AG04449 (cell line): ENCODE data around the gene NIT1.
A peak's percentile ranks its signal among the peaks of the same experiment; 100 is the strongest.

Experiments used
- CTCF ChIA-PET: fragments of 350-600 bp; formaldehyde crosslinking; extraction: SDS; loops from one replicate; lab custom pipeline; 2021; ENCODE audit warnings: antibody characterized with exemption; lab: Yijun Ruan, JAX
- POLR2A ChIA-PET: fragments of 400-600, 350-600 bp; formaldehyde crosslinking; extraction: SDS; loops from one replicate; lab custom pipeline; 2020; ENCODE audit warnings: antibody characterized with exemption, inconsistent platforms; lab: Yijun Ruan, JAX
- DNase-seq: peaks from one replicate; pipeline ENCODE4 v3.0.0-alpha.2; 2010; ENCODE audit warnings: low read depth, low spot score
- H3K4me3 ChIP-seq: 2 replicates; pipeline ENCODE4 v1.5.1; 2011; ENCODE audit warnings: low read depth, mild to moderate bottlenecking, control low read depth, low read length
- CTCF ChIP-seq: IDR thresholded peaks from one replicate; pipeline ENCODE4 v1.5.1; 2011; ENCODE audit warnings: mild to moderate bottlenecking, moderate library complexity, low read length, control low read depth, inconsistent platforms; ENCODE audit not compliant: insufficient read depth; ENCODE audit errors: missing control alignments

Gene NIT1

GRCh38 chr1:161071886-161072371, 46.0 kb upstream of the NIT1 start:
- peak; percentile 50 for TF ChIP-seq CTCF
- no peak for DNase-seq
- CTCF ChIA-PET, result interaction anchor here (0.6 to 8.9 kb wide), 16 partner anchors 9 to 81 kb away, joined by 3 to 100 read pairs (median 6); partner anchors contain the start of genes KLHDC9, NECTIN4 and USF1
- no peak overlapping the region for H3K4me3 ChIP-seq
- POLR2A ChIA-PET, result no interaction called here

GRCh38 chr1:161072751-161073449, 45.0 kb upstream of the NIT1 start:
- TF ChIP-seq CTCF, result no peak
- DNase-seq, result no peak
- H3K4me3 ChIP-seq, result no peak overlapping the region
- CTCF ChIA-PET, result interaction anchor here (1.0 to 8.9 kb wide), 8 partner anchors 8 to 67 kb away, joined by 4 to 100 read pairs (median 11); partner anchors contain the start of genes KLHDC9 and USF1
- POLR2A ChIA-PET, result no interaction called here

- no peak for DNase-seq
- no peak for TF ChIP-seq CTCF
- ChIA-PET CTCF (interaction anchor here (1.1 to 8.9 kb wide), 4 partner anchors 8 to 27 kb away, joined by 4 to 100 read pairs (median 11); partner anchors contain the start of genes KLHDC9 and USF1), POLR2A (no interaction called here)
- H3K4me3 ChIP-seq, result no peak overlapping the region
These were observed 44.3 kb upstream of the NIT1 start for GRCh38 chr1:161073474-161074121.

GRCh38 chr1:161074676-161075368, 43.1 kb upstream of the NIT1 start:
- no peak overlapping the region for H3K4me3 ChIP-seq
- DNase-seq, result no peak
- CTCF ChIA-PET, result interaction anchor here (1.2 to 8.9 kb wide), 2 partner anchors 23 to 28 kb away, joined by 4 to 100 read pairs; partner anchors contain the start of gene KLHDC9
- TF ChIP-seq CTCF, result no peak
- POLR2A ChIA-PET, result no interaction called here

- CTCF ChIA-PET, result interaction anchor here (1.9 kb wide), 2 partner anchors 8 to 20 kb away, joined by 5 to 6 read pairs; no protein-coding TSS in a partner anchor
These were observed 41.5 kb upstream of the NIT1 start for GRCh38 chr1:161076410-161076809.

More at GRCh38 chr1:161076410-161076809, 41.5 kb upstream of the NIT1 start:
- no peak overlapping the region for H3K4me3 ChIP-seq
- no peak for TF ChIP-seq CTCF
- POLR2A ChIA-PET, result no interaction called here
- no peak for DNase-seq
